ENCODE results near the gene ASPG.
A peak's percentile ranks its signal among the peaks of the same experiment; 100 is the strongest.

Gene ASPG

GRCh38 chr14:104073764-104074163 is 11.7 kb upstream of the ASPG start:
- DNase-seq (ENCODE audit: low read depth), result no peak
- no peak overlapping the region for H3K4me3 ChIP-seq (ENCODE audit: low read depth, low read length)
- no peak for TF ChIP-seq CTCF (IDR thresholded peaks at IDR 0.05; ENCODE audit: insufficient read depth, low read depth, low read length, missing control alignments)

- no peak overlapping the region for H3K4me3 ChIP-seq (ENCODE audit: low read depth, low read length)
- TF ChIP-seq CTCF (IDR thresholded peaks at IDR 0.05; ENCODE audit: insufficient read depth, low read depth, low read length, missing control alignments), result no peak
- no peak for DNase-seq (ENCODE audit: low read depth)
Observed at GRCh38 chr14:104075530-104076151, 9.9 kb upstream of the ASPG start.

- no peak overlapping the region for H3K4me3 ChIP-seq (ENCODE audit: low read depth, low read length)
- DNase-seq (ENCODE audit: low read depth), result no peak
- no peak for TF ChIP-seq CTCF (IDR thresholded peaks at IDR 0.05; ENCODE audit: insufficient read depth, low read depth, low read length, missing control alignments)
Observed at GRCh38 chr14:104076743-104077142, 8.8 kb upstream of the ASPG start.

GRCh38 chr14:104078031-104078455 is 7.5 kb upstream of the ASPG start:
- DNase-seq (ENCODE audit: low read depth), result peak; percentile 92
- peak; percentile 100 for TF ChIP-seq CTCF (IDR thresholded peaks at IDR 0.05; ENCODE audit: insufficient read depth, low read depth, low read length, missing control alignments)
- H3K4me3 ChIP-seq (ENCODE audit: low read depth, low read length), result no peak overlapping the region

- no peak for DNase-seq (ENCODE audit: low read depth)
- TF ChIP-seq CTCF (IDR thresholded peaks at IDR 0.05; ENCODE audit: insufficient read depth, low read depth, low read length, missing control alignments), result no peak
- no peak overlapping the region for H3K4me3 ChIP-seq (ENCODE audit: low read depth, low read length)
Observed at GRCh38 chr14:104080376-104081260, 4.9 kb upstream of the ASPG start.

- no peak for DNase-seq (ENCODE audit: low read depth)
- TF ChIP-seq CTCF (IDR thresholded peaks at IDR 0.05; ENCODE audit: insufficient read depth, low read depth, low read length, missing control alignments), result no peak
Observed at GRCh38 chr14:104081261-104081835, 4.2 kb upstream of the ASPG start.

More at GRCh38 chr14:104081261-104081835, 4.2 kb upstream of the ASPG start:
- H3K4me3 ChIP-seq (ENCODE audit: low read depth, low read length), result no peak overlapping the region

All from GM12865 (cell line).